ENCODE data around the gene GID8.
A peak's percentile ranks its signal among the peaks of the same experiment; 100 is the strongest.
"Not testable (repeated sequence)": the region's sequence is repeated elsewhere in the genome, so short reads cannot be mapped to it uniquely, and the experiment has no call there.

GID8 gene

DNA sequence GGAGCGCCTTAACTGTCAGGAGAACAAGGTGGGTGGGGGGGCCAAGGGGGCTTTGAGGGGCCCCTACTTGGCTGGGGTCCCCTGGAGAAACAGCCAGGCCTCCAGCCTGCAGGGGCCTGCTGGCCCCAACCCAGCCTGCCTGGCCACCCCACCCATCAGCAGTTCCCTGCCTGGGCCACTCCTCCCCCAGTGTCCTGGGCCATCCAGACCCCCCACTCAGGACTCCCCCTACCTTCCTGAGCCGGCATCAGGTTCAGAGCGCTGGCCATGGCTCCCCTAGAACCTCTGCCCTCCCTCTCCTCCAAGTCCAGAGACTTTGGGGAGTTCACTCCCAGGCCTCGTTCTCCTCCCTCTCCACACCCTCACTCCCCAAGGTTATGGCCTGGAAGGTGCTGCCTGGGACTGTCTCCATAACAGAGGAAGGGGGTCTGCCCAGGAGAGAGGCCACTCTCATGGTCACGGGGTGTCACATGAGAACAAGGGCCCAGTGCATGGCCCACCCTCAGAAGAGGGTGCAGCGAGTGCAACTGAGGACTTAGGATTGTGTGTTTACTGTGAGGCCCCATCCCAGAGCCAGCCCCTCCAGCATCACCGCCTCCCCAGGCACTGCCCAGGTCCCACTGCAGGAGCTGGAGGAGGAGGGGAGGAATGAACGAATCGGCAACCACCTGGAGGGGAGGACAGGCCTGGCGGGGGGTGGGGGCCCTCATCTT lies 20.6 kb downstream of the GID8 start:
- no peak for DNase-seq (ENCODE audit: low read depth)

DNA sequence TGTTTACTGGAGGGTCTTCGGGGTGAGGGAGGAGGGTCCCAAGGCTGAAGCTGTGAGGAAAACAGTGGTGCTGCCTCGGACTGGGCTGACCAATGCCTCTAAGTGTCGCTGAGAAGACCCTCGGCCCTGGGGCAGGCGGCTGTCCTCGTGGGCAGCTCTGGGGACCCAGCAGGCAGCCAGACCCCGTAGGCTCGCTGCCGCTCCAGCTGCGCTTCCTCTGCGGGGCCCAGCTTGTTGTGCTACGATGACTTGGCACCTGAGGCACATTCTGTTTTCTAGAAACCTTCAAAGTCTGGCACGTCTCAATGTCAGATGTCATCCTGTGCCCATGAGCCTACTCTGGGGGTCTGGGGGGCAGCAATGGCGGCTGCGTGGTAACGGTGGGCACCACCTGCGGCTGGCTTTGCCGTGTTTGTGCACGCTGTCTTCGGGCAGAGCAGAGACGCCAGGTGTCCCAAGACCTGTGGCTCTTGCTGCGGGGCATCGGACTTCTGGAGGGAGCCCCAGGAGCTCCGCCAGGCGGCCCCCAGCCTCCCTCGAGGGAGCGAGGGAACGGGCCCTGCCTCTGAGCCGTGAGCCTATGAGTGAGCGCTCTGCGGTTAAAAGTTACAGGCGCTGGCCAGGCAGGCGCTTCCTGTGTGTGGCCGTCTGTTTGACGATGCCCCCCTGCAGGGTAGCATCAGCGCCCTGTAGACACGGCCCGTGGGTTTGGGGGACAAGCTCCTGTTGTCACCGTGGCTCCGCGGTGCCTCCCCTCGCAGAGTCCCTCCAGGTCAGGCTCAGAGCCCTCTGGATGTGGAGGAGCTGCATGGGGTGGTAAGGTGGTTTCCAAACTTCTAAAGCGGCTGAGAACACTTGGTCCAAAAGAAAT lies 21.4 kb downstream of the GID8 start:
- no peak for DNase-seq (ENCODE audit: low read depth)

DNA sequence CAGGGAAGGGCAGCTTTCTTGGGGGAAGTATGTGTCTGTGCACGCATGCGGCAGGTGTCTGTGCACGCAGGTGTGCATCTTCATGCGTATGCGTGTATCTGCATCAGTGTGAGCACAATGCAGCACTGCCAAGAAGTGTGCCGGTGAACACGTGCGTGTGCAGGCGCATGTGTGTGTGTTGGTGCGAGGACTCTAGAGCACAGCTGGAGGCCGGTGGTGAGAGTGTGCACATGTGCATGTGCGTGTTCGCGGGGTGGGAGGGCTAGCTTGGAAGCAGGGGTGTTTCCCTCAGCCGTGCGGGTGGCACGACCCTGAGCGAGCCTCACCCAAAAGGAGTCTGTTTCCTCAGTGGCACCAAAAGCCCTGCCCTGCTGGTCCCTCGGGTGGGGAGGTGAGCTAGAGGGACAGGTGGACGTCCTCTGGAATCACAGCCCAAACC lies 22.1 kb downstream of the GID8 start:
- no peak for DNase-seq (ENCODE audit: low read depth)

DNA sequence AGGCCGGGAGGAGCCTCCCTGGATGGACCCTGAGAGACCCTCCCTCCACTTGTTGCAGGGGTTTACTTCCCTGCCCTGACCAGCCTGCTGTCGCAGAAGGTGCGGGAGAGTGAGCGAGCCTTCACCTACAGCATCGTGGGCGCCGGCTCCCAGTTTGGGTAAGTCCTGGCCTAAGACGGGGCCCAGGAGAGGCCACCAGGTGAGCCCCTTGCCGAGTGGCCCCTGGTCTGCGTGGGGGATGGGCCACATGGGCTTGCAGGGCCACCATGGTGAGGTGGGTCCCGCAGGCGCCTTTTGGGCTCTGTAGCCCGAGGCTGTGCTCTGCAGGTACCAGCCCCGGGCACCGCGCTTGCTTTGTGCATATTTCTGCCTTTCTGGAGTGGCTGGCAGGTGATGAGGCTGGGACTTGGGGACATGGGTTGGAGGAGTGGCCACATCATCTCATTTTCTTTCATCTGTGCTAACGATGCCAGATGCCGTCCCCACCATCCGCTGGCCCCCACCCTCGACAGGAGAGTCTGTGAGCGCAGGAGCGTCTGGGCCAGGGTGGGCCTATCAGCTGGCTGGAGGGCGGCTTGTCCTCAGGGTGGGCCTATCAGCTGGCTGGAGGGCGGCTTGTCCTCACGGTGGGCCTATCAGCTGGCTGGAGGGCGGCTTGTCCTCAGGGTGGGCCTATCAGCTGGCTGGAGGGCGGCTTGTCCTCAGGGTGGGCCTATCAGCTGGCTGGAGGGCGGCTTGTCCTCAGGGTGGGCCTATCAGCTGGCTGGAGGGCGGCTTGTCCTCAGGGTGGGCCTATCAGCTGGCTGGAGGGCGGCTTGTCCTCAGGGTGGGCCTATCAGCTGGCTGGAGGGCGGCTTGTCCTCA lies 22.7 kb downstream of the GID8 start:
- not testable (repeated sequence) for DNase-seq (ENCODE audit: low read depth)

DNA sequence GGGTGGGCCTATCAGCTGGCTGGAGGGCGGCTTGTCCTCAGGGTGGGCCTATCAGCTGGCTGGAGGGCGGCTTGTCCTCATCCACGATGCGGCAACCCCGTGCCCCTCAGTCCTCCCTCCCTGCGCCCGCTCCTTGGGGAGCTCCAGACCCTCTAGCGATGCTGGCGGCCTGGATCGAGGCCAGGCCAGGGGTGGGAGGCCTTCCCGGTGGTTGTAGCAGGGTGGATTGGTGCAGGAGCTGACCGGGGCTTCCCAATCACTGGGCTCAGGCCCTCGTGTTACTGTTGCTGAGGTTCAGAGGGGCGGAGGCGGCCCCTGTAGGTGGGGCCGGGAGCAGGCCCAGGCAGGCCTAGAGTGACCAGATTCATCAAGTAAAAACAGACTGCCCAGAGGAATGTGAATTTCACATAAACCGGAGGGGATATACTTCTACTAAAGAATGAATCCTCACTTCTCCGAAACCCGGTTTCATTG lies 23.4 kb downstream of the GID8 start:
- DNase-seq (ENCODE audit: low read depth): no peak

DNA sequence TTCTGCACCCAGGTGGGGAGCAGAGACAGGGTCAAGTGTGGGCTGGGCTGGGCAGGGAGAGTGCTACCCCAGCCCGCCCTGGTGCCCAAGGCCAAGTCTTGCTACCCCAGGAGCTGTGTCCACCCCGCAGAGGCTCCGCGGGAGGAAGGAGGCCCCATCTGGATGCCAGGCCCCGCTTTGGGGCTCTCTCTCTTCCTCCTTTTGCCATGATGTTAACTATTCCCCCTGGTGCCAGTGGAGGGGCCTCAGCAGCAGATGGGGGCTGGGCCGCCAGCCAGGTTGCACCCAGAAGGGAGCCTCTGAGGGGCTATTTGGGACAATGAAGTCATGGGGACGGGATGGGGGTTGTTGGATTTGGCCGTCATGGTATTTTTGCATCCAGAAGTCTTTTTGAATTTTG lies 23.9 kb downstream of the GID8 start:
- DNase-seq (ENCODE audit: low read depth): no peak

DNA sequence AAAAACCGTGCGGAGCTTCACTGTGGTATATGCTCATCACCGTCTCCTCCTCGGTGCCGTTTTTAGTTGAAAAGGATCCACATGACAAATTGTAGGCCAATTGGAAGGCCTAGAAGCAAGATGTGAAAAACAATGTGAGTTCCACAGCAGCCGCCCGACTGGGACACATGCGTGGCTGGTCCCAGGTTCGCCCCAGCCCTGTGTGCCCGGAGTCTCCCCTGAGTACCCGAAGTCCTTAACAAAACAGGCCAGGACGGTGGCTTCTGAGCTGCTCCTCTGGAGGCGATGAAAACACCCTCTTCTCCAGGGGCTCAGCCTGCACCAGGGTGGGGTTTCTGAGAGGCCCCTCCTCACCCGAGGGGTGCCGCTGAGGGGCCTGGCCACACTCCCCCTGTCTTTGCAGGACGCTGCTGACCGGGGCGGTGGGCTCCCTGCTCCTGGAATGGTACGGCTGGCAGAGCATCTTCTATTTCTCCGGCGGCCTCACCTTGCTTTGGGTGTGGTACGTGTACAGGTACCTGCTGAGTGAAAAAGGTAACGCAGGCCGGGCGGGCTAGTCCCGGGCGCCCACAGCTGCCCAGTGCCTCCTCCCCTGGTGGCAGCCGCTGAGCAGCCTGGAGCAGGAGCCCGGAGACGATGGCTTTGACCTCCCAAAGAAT lies 24.4 kb downstream of the GID8 start:
- DNase-seq (ENCODE audit: low read depth): no peak

DNA sequence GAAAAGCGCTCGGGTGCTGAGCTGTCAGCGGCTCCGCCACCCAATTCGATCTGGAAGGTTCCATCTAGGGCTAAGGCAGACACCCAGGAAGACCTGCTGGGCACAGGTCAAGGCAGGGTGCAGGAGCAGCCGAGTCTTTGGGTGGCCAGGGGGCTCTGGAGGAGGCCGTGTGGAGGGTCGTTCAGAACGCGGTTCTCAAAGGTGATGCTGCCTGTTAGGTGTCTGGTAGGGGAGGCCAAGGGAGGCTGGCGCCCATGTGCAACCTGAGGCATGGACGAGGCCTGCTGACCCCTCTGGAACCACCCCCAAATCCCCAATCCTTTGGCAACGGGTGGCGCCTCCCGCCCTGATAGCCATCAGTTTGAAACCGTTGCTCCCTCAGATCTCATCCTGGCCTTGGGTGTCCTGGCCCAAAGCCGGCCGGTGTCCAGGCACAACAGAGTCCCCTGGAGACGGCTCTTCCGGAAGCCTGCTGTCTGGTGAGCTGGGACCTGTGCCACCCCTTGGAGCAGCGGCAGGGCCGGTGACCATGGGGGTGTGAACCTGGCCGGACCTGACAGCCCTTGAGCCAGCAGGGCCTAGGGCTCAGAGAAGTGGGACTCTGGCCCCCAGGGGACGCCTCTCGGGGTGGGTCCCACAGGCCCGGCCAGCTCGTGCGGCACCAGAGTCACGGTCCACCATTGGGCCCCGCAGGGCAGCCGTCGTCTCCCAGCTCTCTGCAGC lies 25.1 kb downstream of the GID8 start:
- no peak for DNase-seq (ENCODE audit: low read depth)

DNA sequence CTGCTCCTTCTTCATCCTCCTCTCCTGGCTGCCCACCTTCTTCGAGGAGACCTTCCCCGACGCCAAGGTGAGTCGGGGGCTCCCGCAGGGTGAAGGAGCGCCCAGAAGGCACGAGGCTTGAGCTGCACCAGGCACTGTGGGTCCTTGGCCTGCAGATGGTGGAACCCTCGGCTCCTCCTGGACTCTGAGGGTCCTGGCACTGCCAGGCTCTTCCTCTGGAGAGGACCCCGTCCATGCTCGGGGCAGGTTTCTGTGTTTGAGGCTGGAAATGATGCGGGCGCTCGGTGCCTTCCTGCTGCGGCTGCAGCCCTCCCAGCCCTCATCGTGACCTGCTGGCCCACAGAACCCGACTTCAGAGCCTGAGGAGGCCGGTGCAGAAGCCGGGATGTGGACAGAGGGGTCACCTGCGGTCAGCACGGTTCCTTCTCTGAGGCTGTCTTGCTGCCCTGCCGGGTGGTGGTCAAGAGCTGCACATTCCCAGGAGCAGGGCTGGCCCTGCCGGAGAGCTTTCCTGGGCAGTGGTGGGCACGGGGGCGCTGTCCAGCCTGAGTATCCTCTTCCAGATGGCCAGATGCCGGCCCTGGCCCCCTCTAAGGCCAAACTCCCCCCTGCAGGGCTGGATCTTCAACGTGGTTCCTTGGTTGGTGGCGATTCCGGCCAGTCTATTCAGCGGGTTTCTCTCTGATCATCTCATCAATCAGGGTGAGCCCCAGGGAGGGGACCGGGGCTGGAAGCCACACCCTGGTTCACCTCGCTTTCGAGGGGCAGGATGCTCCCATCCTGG lies 25.9 kb downstream of the GID8 start:
- DNase-seq (ENCODE audit: low read depth): no peak

DNA sequence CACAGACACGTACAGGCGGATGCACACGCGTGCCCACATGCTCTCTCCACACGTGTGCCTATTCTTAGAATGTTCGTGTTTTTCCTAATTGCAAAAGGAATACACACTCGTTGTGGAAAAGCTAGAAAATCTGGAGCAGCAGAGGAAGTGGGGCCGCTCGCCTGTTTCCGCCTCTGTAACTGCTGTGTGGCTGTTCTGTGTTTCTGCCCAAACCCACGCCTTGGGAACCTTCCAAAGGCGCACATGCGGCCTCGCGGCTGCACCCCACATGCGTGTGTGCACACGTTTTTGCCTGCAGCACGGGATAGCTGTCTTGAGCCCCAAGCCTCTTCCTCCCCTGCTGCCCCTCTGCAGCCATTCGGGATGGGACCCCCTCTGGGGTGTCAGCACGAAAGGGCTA lies 26.8 kb downstream of the GID8 start:
- DNase-seq (ENCODE audit: low read depth): no peak

DNA sequence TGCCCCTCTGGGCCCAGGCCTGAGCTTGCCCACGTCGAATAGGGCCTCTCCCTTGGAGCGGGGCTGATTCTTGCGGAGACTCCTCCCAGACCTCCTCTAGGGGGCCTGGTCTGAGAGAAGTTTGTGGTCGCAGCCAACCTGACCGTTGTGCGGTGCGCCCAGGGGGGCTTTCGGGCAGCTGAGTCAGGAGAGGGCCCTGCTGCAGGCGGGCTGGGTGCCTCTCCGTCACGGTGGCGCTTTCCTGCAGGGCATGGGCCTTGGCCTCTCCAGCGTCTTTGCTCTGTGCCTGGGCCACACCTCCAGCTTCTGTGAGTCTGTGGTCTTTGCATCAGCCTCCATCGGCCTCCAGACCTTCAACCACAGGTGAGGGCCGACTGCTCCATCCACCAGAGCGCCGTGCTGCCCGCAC lies 27.4 kb downstream of the GID8 start:
- DNase-seq (ENCODE audit: low read depth): no peak

DNA sequence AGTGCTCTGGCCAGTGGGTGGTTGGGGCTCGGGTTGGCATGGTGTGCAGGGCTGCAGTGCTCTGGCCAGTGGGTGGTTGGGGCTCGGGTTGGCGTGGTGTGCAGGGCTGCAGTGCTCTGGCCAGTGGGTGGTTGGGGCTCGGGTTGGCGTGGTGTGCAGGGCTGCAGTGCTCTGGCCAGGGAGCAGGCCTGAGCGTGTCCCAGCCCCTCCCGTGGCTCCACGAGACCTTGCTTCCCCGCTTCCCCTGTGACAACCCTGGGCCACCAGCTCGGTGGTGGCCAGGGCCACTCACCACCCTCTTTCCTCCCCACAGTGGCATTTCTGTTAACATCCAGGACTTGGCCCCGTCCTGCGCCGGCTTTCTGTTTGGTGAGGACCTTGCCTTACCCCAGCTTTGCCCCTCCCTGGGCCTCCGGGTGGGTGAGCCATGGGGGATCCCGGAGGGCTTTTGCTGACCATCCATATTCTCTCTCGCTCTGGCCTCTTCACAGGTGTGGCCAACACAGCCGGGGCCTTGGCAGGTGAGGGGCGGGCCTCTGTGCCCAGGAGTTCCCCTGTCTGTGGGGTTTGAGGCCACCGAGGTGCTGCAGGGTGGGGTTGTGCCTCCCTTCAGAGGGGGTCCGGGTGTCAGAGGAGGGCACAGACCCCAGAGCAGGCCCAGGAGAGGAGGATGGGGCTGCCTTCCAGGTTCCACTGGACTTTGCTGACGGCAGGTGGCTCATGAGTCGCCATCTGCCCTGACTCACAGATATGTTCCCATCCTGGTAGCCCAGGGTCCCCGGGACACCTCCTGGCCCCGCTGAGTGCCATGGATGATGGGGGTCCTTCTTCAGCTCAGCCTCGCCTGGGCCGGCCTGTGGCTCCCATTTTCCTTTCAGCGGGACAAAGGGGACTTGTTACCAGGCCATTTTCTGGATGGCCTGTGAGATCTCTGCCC lies 28.5 kb downstream of the GID8 start:
- no peak for DNase-seq (ENCODE audit: low read depth)

DNA sequence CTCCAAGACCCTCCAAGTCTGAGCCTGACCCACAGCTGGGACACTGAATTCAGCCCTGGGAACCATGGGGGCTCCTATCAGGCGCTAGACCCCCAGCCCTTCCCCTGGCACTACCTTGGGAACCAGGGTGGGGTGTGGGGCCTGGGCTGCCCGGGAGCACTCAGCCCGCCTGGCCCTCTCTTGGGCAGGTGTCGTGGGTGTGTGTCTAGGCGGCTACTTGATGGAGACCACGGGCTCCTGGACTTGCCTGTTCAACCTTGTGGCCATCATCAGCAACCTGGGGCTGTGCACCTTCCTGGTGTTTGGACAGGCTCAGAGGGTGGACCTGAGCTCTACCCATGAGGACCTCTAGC lies 29.2 kb downstream of the GID8 start:
- no peak for DNase-seq (ENCODE audit: low read depth)

DNA sequence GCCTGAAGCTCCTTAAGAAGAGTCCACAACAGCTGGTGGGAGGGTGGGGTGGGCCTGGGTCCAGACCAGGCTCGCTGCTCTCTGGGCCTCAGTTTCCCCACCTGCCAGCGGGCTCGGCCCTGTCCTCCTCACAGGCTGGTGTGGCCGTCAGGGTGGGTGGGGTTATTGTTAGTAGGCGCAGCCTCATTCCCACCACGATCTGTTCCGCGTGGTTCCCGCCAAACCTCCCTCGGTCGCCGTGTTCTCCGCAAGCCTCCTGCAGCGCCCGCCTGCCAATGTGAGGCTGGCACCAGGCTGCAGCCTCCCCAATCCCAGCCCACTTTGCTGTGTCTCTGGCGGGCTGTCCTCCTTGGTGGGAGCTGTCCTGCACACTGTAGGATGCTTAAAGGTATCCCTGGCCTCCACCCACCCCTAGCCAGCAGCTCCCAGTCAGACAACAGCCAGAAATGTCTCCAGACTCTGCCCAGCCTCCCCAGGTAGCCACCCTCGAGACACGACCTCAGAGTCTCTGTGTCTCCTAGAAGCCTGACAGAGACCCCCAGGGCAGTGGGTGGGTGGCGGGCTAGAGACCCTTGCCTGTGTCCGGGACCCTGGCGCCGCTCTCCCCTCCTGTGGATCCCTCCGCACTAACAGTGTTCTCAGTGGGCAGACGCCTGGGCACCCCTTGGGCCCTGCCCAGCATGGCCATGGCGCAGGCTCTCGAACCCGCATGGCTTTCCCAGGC lies 29.8 kb downstream of the GID8 start:
- DNase-seq (ENCODE audit: low read depth): no peak

DNA sequence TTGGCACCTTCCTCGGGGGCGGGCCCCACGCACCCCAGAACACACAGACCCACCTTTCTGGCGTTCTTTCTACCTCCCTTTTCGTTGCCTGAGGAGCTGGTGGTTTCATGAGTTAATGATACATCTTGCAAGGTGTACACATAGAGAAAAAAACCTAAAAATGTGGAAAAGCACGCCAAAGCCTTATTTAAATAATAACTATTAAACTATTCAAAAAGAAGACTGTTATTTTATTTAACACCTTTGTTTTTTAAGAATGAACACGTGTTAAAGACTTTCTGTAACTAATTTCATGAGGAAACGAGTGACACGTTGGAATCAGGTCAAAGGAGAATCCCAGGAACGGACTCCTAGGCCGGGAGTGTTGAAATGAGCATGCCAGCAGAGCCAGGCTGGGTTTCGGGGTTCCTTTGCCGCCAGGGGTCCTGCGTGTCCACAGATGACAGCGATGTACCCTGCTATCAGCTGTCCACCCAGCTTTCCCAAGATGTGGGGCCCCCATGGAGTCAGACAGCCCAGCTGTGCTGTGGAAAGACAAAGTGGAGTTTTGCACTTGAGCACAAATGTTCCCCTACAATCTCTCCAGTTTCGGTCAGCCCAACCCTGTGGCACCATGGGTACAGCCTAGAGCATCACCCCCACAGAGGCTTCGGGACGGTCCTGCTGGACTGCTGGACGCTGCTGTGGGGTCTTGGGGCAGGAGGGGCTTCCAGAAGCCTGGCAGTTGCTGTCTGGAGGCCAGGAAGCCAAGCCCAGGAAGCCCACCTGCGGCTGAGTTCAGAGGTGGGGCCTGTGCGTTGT lies 30.6 kb downstream of the GID8 start:
- no peak for DNase-seq (ENCODE audit: low read depth)

DNA sequence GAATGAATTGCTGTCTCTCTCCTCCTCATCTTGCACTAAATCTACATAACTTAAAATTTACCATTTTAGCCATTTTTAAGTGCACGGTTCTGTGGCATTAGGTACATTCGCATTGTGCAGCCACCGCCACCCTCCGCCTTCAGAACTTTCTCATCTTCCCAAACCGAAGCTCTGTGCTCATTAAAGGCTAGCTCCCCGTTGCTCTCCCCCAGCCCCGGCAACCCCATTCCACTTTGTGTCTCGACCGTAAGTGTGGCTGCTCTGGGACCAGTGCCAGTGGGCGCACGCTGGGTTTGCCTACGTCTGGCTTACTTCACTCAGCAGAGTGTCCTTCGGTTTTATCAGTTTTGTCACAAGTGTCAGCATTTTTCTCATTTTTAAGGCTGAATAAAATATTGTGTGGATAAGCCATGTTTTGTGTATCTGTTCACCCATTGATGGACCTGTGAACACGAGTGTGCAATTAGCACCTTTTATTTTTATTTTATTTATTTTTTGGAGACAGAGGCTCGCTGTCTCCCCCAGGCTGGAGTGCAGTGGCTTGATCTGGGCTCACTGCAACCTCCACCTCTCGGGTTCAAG lies 31.3 kb downstream of the GID8 start:
- DNase-seq (ENCODE audit: low read depth): no peak

DNA sequence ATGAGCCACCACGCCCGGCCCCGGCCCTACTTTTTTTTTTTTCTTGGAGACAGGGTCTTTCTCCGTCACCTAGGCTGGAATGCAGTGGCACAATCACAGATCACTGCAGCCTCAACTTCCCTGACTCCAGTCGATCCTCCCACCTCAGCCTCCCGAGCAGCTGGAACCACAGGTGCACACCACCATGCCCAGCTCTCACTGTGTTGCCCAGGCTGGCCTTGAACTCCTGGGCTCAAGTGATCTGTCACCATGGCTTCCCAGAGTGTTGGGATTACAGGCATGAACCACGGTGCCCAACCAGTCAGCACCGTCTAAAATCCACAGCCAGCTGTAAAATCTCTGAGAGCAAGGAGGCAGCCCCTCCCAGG lies 32.0 kb downstream of the GID8 start:
- DNase-seq (ENCODE audit: low read depth): peak; percentile 17
